Parathyroid adenoma (tissue), 2 donors: ENCODE measurements around the gene ACOT11.

ENCODE experiments used
- H2AFZ ChIP-seq: fragments of 300-600 bp; sonication (generic); one replicate; pipeline ENCODE4 v1.7.0; 2017; ENCODE audit warnings: antibody characterized with exemption, mild to moderate bottlenecking
- H3K27ac ChIP-seq: fragments of 300-600 bp; sonication (generic); one replicate; pipeline ENCODE4 v1.7.0; 2017
- H3K27me3 ChIP-seq: fragments of 300-600 bp; sonication (generic); one replicate; pipeline ENCODE4 v1.7.0; 2017; ENCODE audit warnings: low read length; ENCODE audit not compliant: control insufficient read depth, insufficient read depth
- H3K36me3 ChIP-seq: fragments of 300-600 bp; sonication (generic); one replicate; pipeline ENCODE4 v1.7.0; 2017; ENCODE audit warnings: low read length; ENCODE audit not compliant: control insufficient read depth, insufficient read depth
- H3K4me1 ChIP-seq: fragments of 300-600 bp; sonication (generic); one replicate; pipeline ENCODE4 v1.7.0; 2017; ENCODE audit warnings: control low read depth
- H3K4me2 ChIP-seq: fragments of 300-600 bp; sonication (generic); one replicate; pipeline ENCODE4 v1.7.0; 2017; ENCODE audit warnings: low read length
- H3K4me3 ChIP-seq: fragments of 300-600 bp; sonication (generic); one replicate; pipeline ENCODE4 v1.7.0; 2017; ENCODE audit warnings: low read depth, low read length
- H3K79me2 ChIP-seq: fragments of 300-600 bp; sonication (generic); one replicate; pipeline ENCODE4 v1.7.0; 2017; ENCODE audit warnings: control low read depth
- H3K9ac ChIP-seq: fragments of 300-600 bp; sonication (generic); one replicate; pipeline ENCODE4 v1.7.0; 2017; ENCODE audit warnings: mild to moderate bottlenecking
- H3K9me3 ChIP-seq: fragments of 300-600 bp; sonication (generic); one replicate; pipeline ENCODE4 v1.7.0; 2017; ENCODE audit warnings: low read length; ENCODE audit not compliant: control insufficient read depth
- CTCF ChIP-seq: fragments of 300-600 bp; sonication (generic); IDR thresholded peaks from one replicate; pipeline ENCODE4 v1.7.0; 2017; ENCODE audit warnings: antibody characterized with exemption, mild to moderate bottlenecking
- donor health status: primary hyperparathyroidism.

The ACOT11 gene

DNA sequence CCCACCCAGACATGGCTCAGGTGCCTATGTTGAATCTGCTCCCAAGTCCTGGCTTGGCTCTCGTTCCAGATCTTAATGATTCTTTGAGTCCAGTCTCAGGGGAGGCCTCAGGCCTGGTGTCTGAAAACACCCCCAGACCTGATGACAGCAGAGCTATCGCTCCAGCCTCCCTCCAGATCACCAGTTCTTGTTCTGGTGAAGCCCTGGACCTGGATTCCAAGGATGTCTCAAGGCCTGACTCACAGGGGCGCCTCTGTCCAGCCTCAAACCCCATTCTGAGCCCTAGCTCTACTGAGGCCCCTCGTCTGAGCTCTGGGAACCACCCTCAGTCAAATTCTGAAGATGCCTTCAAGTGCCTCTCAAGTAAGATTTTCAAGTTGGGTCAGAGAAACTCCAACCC lies 105.0 kb downstream of the ACOT11 start:
- H3K9ac ChIP-seq, result no peak overlapping the region
- H3K36me3 ChIP-seq, result no peaks in the 10 kb centered on the region
- H3K9me3 ChIP-seq, result no peaks in the 10 kb centered on the region
- no peak overlapping the region for H2AFZ ChIP-seq
- no peaks in the 10 kb centered on the region for H3K79me2 ChIP-seq
- H3K4me1 ChIP-seq, result no peaks in the 10 kb centered on the region
- no peak overlapping the region for H3K4me3 ChIP-seq
- no peaks in the 10 kb centered on the region for H3K27me3 ChIP-seq
- TF ChIP-seq CTCF, result no peak
- no peak overlapping the region for H3K4me2 ChIP-seq
- H3K27ac ChIP-seq, result no peak overlapping the region

DNA sequence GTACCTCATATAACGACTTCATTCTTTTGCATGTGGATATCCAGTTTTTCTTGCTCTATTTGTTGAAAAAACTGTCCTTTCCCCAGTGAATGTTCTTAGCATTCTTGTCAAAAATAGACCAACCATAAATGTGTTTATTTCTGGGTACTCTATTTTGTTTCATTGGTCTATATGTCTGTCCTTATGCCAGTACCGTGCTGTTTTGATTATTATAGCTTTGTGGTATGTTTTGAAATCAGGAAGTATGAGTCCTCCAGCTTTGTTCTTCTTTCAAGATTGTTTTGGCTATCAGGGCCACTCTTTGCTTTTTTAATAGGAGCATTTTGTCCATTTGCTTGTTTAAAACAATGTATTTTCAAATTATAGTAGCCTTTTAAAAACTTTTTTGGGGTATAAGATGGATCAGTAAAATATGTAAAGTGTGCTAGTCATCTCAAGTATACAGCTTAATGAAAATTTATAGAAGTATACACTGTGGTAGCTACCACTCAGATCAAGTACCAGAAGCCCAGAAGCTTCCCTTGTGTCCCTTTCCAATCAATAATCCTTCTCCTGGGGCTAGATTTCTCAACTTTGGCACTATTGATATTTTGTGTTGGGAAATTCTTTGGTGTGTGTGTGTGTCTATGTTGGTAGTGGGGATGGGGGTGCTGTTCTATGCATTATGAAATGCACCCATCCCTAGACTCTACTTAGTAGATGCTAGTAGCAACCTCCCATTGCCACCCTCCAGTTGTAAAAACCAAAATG lies 110.3 kb downstream of the ACOT11 start:
- no peak overlapping the region for H3K27ac ChIP-seq
- no peak overlapping the region for H2AFZ ChIP-seq
- H3K9me3 ChIP-seq, result no peaks in the 10 kb centered on the region
- no peaks in the 10 kb centered on the region for H3K4me1 ChIP-seq
- H3K9ac ChIP-seq, result no peak overlapping the region
- TF ChIP-seq CTCF, result no peak
- H3K4me3 ChIP-seq, result no peak overlapping the region
- no peaks in the 10 kb centered on the region for H3K79me2 ChIP-seq
- H3K4me2 ChIP-seq, result no peak overlapping the region
- H3K36me3 ChIP-seq, result no peaks in the 10 kb centered on the region
- H3K27me3 ChIP-seq, result no peaks in the 10 kb centered on the region
